H1 (cell line): Measurements from ENCODE around the gene PCDH7. TPM values are rescaled to one million over a fixed set of nuclear protein-coding genes. Genes with fewer than 3 reads are reported as not detected.

Experiments used
- ASH2L ChIP-seq: fragments of 200-600, 300-600 bp; sonication (generic); IDR thresholded peaks from one replicate; pipeline ENCODE4 v1.7.1; 2017; ENCODE audit warnings: low read length
- CBX5 ChIP-seq: fragments of 300-800, 300-1000 bp; sonication (generic); IDR thresholded peaks from 2 replicates; pipeline ENCODE4 v1.7.1; 2016; ENCODE audit warnings: antibody characterized with exemption, low read length, low read depth
- CTCF ChIP-seq, 3 experiments: IDR thresholded peaks; 1 replicate in 2 of 3; 2 replicates in 1 of 3; pipeline versions ENCODE4 v1.5.1 to v1.6.1; 2011; ENCODE audit warnings: low read length in 3 of 3, mild to moderate bottlenecking in 3 of 3, inconsistent platforms in 2 of 3, low read depth in 1 of 3, moderate library complexity in 1 of 3; ENCODE audit not compliant: insufficient read depth in 1 of 3; ENCODE audit errors: control extremely low read depth in 1 of 3
- EGR1 ChIP-seq: IDR thresholded peaks from 2 replicates; pipeline ENCODE4 v1.6.1; 2011; ENCODE audit warnings: low read depth, low read length, borderline replicate concordance
- EP300 ChIP-seq, 2 experiments: IDR thresholded peaks; 1 replicate in 1 of 2; 2 replicates in 1 of 2; pipeline ENCODE4 v1.6.1; 2011 to 2012; ENCODE audit warnings: low read depth in 2 of 2, low read length in 2 of 2, mild to moderate bottlenecking in 2 of 2, borderline replicate concordance in 1 of 2, inconsistent platforms in 1 of 2, moderate library complexity in 1 of 2
- RBBP5 ChIP-seq: IDR thresholded peaks from 2 replicates; pipeline ENCODE4 v1.7.1; 2012; ENCODE audit warnings: low read depth, mild to moderate bottlenecking, inconsistent platforms, low read length, moderate library complexity, borderline replicate concordance
- RFX5 ChIP-seq: IDR thresholded peaks from 2 replicates; pipeline ENCODE4 v1.6.1; 2011; ENCODE audit warnings: low read depth, low read length, improper control_type of control experiment, borderline replicate concordance
- RNF2 ChIP-seq: fragments of 200-900, 300-1000 bp; sonication (generic); IDR thresholded peaks from 2 replicates; pipeline ENCODE4 v1.7.1; 2016; ENCODE audit warnings: borderline replicate concordance, low read depth, mild to moderate bottlenecking, antibody characterized with exemption, low read length; ENCODE audit not compliant: poor library complexity, severe bottlenecking; ENCODE audit errors: missing control alignments
- SIN3A ChIP-seq, 2 experiments: IDR thresholded peaks in 1 of 2; conservative IDR thresholded peaks in 1 of 2; 2 replicates each; pipeline ENCODE4 v1.6.1; 2011 to 2012; ENCODE audit warnings: low read length in 2 of 2, improper control_type of control experiment in 1 of 2, low read depth in 1 of 2, mild to moderate bottlenecking in 1 of 2
- TAF7 ChIP-seq: optimal IDR thresholded peaks from 2 replicates; pipeline ENCODE3; 2011; ENCODE audit warnings: low read depth, mild to moderate bottlenecking, inconsistent platforms, low read length, moderate library complexity, borderline replicate concordance
- USF2 ChIP-seq: IDR thresholded peaks from 2 replicates; pipeline ENCODE4 v1.6.1; 2011; ENCODE audit warnings: low read length, improper control_type of control experiment
- polyA plus RNA-seq, 7 experiments: library from polyadenylated mRNA; depleted of rRNA in 3 of 7; stranded (reverse) in 5 of 7; unstranded in 2 of 7; fragments of >200 nt in 5 of 7; fragments of 200-250 nt in 2 of 7; gene quantifications; 1 replicate in 5 of 7; 2 replicates in 1 of 7; 4 replicates in 1 of 7; pipeline versions ENCODE4 v1.2.1 to v1.2.3, GENCODE V29; 2011 to 2013; ENCODE audit warnings: missing spikeins in 2 of 7, mixed read lengths in 2 of 7
- total RNA-seq: library from RNA; stranded (reverse); fragmentation: NEBNext Ultra II Directional; extraction: Animal tissue kit (Norgen Biotek cat#: 25700); gene quantifications from 2 replicates; pipeline ENCODE4 v1.2.1, GENCODE V29; 2021

The PCDH7 gene
- total and polyA plus RNA-seq, 2 of the 8 experiments (the other 6 are each of a cell fraction or from before 2014, with no cell fraction given): 3.1 to 6.1 TPM

GRCh38 chr4:30719454-30720020, 632 bp upstream of the PCDH7 start (continued):
- TF ChIP-seq USF2 (no peak), EP300 (IDR thresholded peaks at IDR 0.05; ENCODE audit: borderline replicate concordance in 1 of 2, low read depth in 2 of 2, low read length in 2 of 2) (0 out of 3 replicates have a peak, but pooled peaks of 1 of the 2 experiments have one; percentile 24), SIN3A (conservative IDR thresholded peaks at IDR 0.05 in 1 of 2, IDR thresholded peaks at IDR 0.05 in 1 of 2; ENCODE audit: low read depth in 1 of 2, low read length in 2 of 2) (0 out of 4 replicates have a peak, but pooled peaks of 1 of the 2 experiments have one; percentile 51), CBX5 (no peak), RNF2 (peak; percentile 13), TAF7 (no peak), CTCF (IDR thresholded peaks at IDR 0.05; ENCODE audit: control extremely low read depth in 1 of 3, insufficient read depth in 1 of 3, low read depth in 1 of 3, low read length in 3 of 3) (no peak), RFX5 (no peak), RBBP5 (peak; percentile 94), ASH2L (peak; percentile 83), EGR1 (peak; percentile 62; the same call in 1 of the 2 replicates)
